Ovary (tissue), 3 donors: ENCODE data around the gene RETREG3.
"Not testable (repeated sequence)": the region's sequence is repeated elsewhere in the genome, so short reads cannot be mapped to it uniquely, and the experiment has no call there.

Source experiments
- POLR2A ChIP-seq: fragments of 450-650 bp; IDR thresholded peaks from one replicate; pipeline ENCODE4 v1.6.1; 2017; ENCODE audit warnings: antibody characterized with exemption, mild to moderate bottlenecking, moderate library complexity
- TF ChIP-seq, protein P1 (sequence below), 3 donors: fragments of 450-650 bp in 2 of 3; fragments of 200-600 bp in 1 of 3; IDR thresholded peaks; one replicate each; pipeline versions ENCODE4 v1.5.1 to v1.8.0; 2016 to 2022; ENCODE audit warnings: antibody characterized with exemption in 3 of 3, mild to moderate bottlenecking in 1 of 3
- donor health status: DM: no; HTN: no; CAD: no.

DNA sequence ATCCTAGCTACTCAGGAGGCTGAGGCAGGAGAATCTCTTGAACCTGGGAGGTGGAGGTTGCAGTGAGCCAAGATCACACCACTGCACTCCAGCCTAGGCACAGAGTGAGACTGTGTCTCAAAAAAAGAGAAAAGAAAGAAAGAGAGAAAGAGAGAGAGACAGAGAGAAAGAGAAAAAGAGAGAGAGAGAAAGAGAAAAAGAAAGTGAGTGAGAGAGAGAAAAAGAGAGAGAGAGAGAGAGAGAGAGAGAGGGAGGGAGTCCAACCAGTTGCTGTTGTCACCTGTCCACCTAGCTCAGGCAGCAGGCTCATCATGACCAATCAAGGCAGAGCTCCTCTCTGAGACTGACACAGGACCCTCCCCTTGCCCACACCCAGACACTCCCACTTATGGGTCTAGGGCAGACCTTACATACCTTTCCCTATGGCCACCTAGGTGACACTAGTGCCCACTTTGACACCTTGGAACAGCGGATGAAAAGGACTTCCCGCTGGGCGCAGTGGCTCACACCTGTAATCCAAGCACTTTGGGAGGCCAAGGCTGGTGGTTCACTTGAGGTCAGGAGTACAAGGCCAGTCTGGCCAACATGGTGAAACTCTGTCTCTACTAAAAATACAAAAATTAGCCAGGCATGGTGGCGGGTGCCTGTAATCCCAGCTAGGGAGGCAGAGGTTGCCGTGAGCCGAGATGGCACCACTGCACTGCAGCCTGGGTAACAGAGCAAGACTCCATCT lies 18.0 kb upstream of the RETREG3 start:
- TF ChIP-seq, protein P1, sequence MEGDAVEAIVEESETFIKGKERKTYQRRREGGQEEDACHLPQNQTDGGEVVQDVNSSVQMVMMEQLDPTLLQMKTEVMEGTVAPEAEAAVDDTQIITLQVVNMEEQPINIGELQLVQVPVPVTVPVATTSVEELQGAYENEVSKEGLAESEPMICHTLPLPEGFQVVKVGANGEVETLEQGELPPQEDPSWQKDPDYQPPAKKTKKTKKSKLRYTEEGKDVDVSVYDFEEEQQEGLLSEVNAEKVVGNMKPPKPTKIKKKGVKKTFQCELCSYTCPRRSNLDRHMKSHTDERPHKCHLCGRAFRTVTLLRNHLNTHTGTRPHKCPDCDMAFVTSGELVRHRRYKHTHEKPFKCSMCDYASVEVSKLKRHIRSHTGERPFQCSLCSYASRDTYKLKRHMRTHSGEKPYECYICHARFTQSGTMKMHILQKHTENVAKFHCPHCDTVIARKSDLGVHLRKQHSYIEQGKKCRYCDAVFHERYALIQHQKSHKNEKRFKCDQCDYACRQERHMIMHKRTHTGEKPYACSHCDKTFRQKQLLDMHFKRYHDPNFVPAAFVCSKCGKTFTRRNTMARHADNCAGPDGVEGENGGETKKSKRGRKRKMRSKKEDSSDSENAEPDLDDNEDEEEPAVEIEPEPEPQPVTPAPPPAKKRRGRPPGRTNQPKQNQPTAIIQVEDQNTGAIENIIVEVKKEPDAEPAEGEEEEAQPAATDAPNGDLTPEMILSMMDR (IDR thresholded peaks at IDR 0.05): not testable (repeated sequence)
- not testable (repeated sequence) for TF ChIP-seq POLR2A
